Coronary artery (tissue), 2 donors: Measurements from ENCODE around the gene SFXN4.

ENCODE experiments used
- DNase-seq: peaks from one replicate; pipeline ENCODE4 v3.0.0-alpha.2; 2017; ENCODE audit warnings: low spot score
- H3K27ac ChIP-seq, 2 donors: fragments of 200-600 bp; sonication (generic); one replicate each; pipeline ENCODE4 v1.5.1; 2016 to 2019
- H3K4me3 ChIP-seq: fragments of 200-600 bp; sonication (generic); 2 replicates; pipeline ENCODE4 v1.5.1; 2016; ENCODE audit warnings: mild to moderate bottlenecking, moderate library complexity
- CTCF ChIP-seq: fragments of 200-600 bp; sonication (generic); IDR thresholded peaks from one replicate; pipeline ENCODE4 v1.5.1; 2019; ENCODE audit warnings: antibody characterized with exemption

Gene SFXN4

GRCh38 chr10:119174109-119174508 lies 8.6 kb upstream of the SFXN4 start:
- no peak overlapping the region for H3K4me3 ChIP-seq
- DNase-seq, result no peak
- no peak overlapping the region for H3K27ac ChIP-seq
- no peak for TF ChIP-seq CTCF

GRCh38 chr10:119167041-119167440 lies 1.5 kb upstream of the SFXN4 start:
- DNase-seq, result no peak
- H3K27ac ChIP-seq, result no peak overlapping the region
- TF ChIP-seq CTCF, result no peak
- no peak overlapping the region for H3K4me3 ChIP-seq

- peak overlapping the region in 1 of 2 donors; percentile 90 for H3K27ac ChIP-seq
- peak overlapping the region; percentile 95 for H3K4me3 ChIP-seq
- no peak for DNase-seq
- no peak for TF ChIP-seq CTCF
Observed at GRCh38 chr10:119166564-119166963, 1.1 kb upstream of the SFXN4 start.

- no peak for TF ChIP-seq CTCF
- Histone ChIP-seq H3K27ac (peak overlapping the region; percentile 81 to 90), H3K4me3 (peak overlapping the region; percentile 95)
- DNase-seq, result no peak
Observed at GRCh38 chr10:119166118-119166500, 595 bp upstream of the SFXN4 start.

GRCh38 chr10:119162452-119163092 lies 2.9 kb downstream of the SFXN4 start:
- no peak for TF ChIP-seq CTCF
- H3K4me3 ChIP-seq, result no peak overlapping the region
- H3K27ac ChIP-seq, result no peak overlapping the region
- no peak for DNase-seq

GRCh38 chr10:119161680-119162451 lies 3.6 kb downstream of the SFXN4 start:
- Histone ChIP-seq H3K27ac (no peak overlapping the region), H3K4me3 (no peak overlapping the region)
- DNase-seq, result no peak
- no peak for TF ChIP-seq CTCF

- no peak overlapping the region for H3K27ac ChIP-seq
- H3K4me3 ChIP-seq, result no peak overlapping the region
- no peak for DNase-seq
- TF ChIP-seq CTCF, result no peak
Observed at GRCh38 chr10:119159332-119159731, 6.2 kb downstream of the SFXN4 start.
